ENCODE data around the gene FST. TPM values are rescaled to one million over a fixed set of nuclear protein-coding genes. Genes with fewer than 3 reads are reported as not detected.

The FST gene
- total RNA-seq, 1 donor from 2014 or later = not detected

GRCh38 chr5:53508125-53508524 is 27.7 kb downstream of the FST start:
- no peaks in the 10 kb centered on the region for H3K36me3 Mint-ChIP-seq (ENCODE audit: low read depth)

GRCh38 chr5:53512539-53512938 is 32.1 kb downstream of the FST start:
- Mint-ChIP-seq H3K9me3 (peaks cover 20% of the 10 kb centered on the region), H3K27ac (no peak overlapping the region), H3K27me3 (ENCODE audit: low read depth) (peaks cover 4% of the 10 kb centered on the region), H3K36me3 (ENCODE audit: low read depth) (no peaks in the 10 kb centered on the region), H3K4me3 (ENCODE audit: low read depth) (no peak overlapping the region), H3K4me1 (ENCODE audit: low read depth) (no peaks in the 10 kb centered on the region)
- intact Hi-C loops (cut with micrococcal nuclease) = no loop called here
- DNase-seq (ENCODE audit: low spot score) = no peak

More at GRCh38 chr5:53508125-53508524, 27.7 kb downstream of the FST start:
- intact Hi-C loops (cut with micrococcal nuclease) = no loop called here
- peaks cover 20% of the 10 kb centered on the region for H3K9me3 Mint-ChIP-seq
- no peak overlapping the region for H3K4me3 Mint-ChIP-seq (ENCODE audit: low read depth)
- H3K4me1 Mint-ChIP-seq (ENCODE audit: low read depth) = no peaks in the 10 kb centered on the region
- DNase-seq (ENCODE audit: low spot score) = no peak
- H3K27ac Mint-ChIP-seq = no peak overlapping the region
- peaks cover 2% of the 10 kb centered on the region for H3K27me3 Mint-ChIP-seq (ENCODE audit: low read depth)

GRCh38 chr5:53515988-53516387 is 35.6 kb downstream of the FST start:
- peaks cover 3% of the 10 kb centered on the region for H3K27me3 Mint-ChIP-seq (ENCODE audit: low read depth)
- no peaks in the 10 kb centered on the region for H3K4me1 Mint-ChIP-seq (ENCODE audit: low read depth)
- H3K27ac Mint-ChIP-seq = no peak overlapping the region
- intact Hi-C loops (cut with micrococcal nuclease) = no loop called here
- H3K4me3 Mint-ChIP-seq (ENCODE audit: low read depth) = no peak overlapping the region
- no peak for DNase-seq (ENCODE audit: low spot score)
- no peaks in the 10 kb centered on the region for H3K36me3 Mint-ChIP-seq (ENCODE audit: low read depth)
- H3K9me3 Mint-ChIP-seq = peaks cover 4% of the 10 kb centered on the region

- H3K36me3 Mint-ChIP-seq (ENCODE audit: low read depth) = no peaks in the 10 kb centered on the region
- H3K4me3 Mint-ChIP-seq (ENCODE audit: low read depth) = no peak overlapping the region
- H3K27ac Mint-ChIP-seq = no peak overlapping the region
- H3K4me1 Mint-ChIP-seq (ENCODE audit: low read depth) = no peaks in the 10 kb centered on the region
- intact Hi-C loops (cut with micrococcal nuclease) = no loop called here
- peaks cover 3% of the 10 kb centered on the region for H3K27me3 Mint-ChIP-seq (ENCODE audit: low read depth)
- no peak for DNase-seq (ENCODE audit: low spot score)
- H3K9me3 Mint-ChIP-seq = no peaks in the 10 kb centered on the region
These were observed 40.4 kb downstream of the FST start for GRCh38 chr5:53520813-53521212.

Other genes with a start within 250 kb of the FST start
- gene NDUFS4, start 80.0 kb downstream of the FST start, total RNA-seq = 53.7 and 54.1 TPM in 2 replicates

All from activated T-helper 2 cell treated with anti-CD3 and anti-CD28 coated beads, Interferon-gamma antibody, Interleukin-2, Interleukin-4, amounts not matched to agents 10 μg/mL and 5 μg/mL and 100 μg/mL, durations not matched to agents 14 hours and 24 hours and 36 hours (primary cell).